Sigmoid colon (tissue), 7 donors: ENCODE data around the gene KCTD17. TPM values are rescaled to one million over a fixed set of nuclear protein-coding genes. Genes with fewer than 3 reads are reported as not detected.

Experiments
- DNase-seq: peaks from one replicate; pipeline ENCODE4 v3.0.0-alpha.2; 2019
- H3K27ac ChIP-seq, 4 donors: fragments of 200-600 bp; sonication (generic); one replicate each; pipeline ENCODE4 v1.5.1; 2016 to 2019; ENCODE audit warnings: mild to moderate bottlenecking in 1 of 4
- H3K27me3 ChIP-seq, 3 donors: fragments of 200-600 bp; sonication (generic); one replicate each; pipeline ENCODE4 v1.5.1; 2019; ENCODE audit warnings: mild to moderate bottlenecking in 1 of 3
- H3K36me3 ChIP-seq, 4 donors: fragments of 200-600 bp; sonication (generic); one replicate each; pipeline ENCODE4 v1.5.1; 2016 to 2019
- H3K4me1 ChIP-seq, 4 donors: fragments of 200-600 bp; sonication (generic); one replicate each; pipeline ENCODE4 v1.5.1; 2017 to 2019
- H3K4me3 ChIP-seq, 4 donors: fragments of 200-600 bp; sonication (generic); one replicate each; pipeline ENCODE4 v1.5.1; 2017 to 2019; ENCODE audit warnings: mild to moderate bottlenecking in 2 of 4, moderate library complexity in 1 of 4
- H3K9me3 ChIP-seq, 4 donors: fragments of 200-600 bp in 3 of 4; sonication (generic) in 3 of 4; one replicate each; pipeline versions ENCODE4 v1.5.1 to v1.6.1; 2013 to 2019
- CTCF ChIP-seq, 4 experiments: fragments of 450-650 bp in 3 of 4; fragments of 200-600 bp in 1 of 4; IDR thresholded peaks; one replicate each; pipeline ENCODE4 v1.5.1; 2016 to 2019; ENCODE audit warnings: antibody characterized with exemption in 4 of 4, mild to moderate bottlenecking in 3 of 4, moderate library complexity in 2 of 4
- EP300 ChIP-seq, 4 donors: sonication (generic); formaldehyde crosslinking; IDR thresholded peaks; one replicate each; pipeline ENCODE4 v1.6.1; 2017; ENCODE audit warnings: antibody characterized with exemption in 4 of 4
- POLR2A ChIP-seq, 2 donors: fragments of 450-650 bp; IDR thresholded peaks; one replicate each; pipeline ENCODE4 v1.6.1; 2016; ENCODE audit warnings: antibody characterized with exemption in 2 of 2, mild to moderate bottlenecking in 2 of 2, moderate library complexity in 2 of 2
- POLR2AphosphoS5 ChIP-seq, 4 donors: sonication (generic); formaldehyde crosslinking; IDR thresholded peaks; one replicate each; pipeline ENCODE4 v1.6.1; 2017; ENCODE audit warnings: antibody characterized with exemption in 4 of 4
- WGBS, 2 donors: extraction: QIAGEN DNeasy Blood & Tissue Kit; methylation state at CpG; one replicate each; pipeline ENCODE4 v1.1.7; 2013; 5-methylcytosine and 5-hydroxymethylcytosine counted together
- intact Hi-C: fragments of 100-400 bp; cut with DNase I; formaldehyde crosslinking; loops from one replicate; pipeline ENCODE4 v1.15.1; 2023
- polyA plus RNA-seq, 3 donors: library from polyadenylated mRNA; stranded (reverse); fragments of 200-250 nt; gene quantifications; one replicate each; pipeline ENCODE4 v1.2.3, GENCODE V29; 2013
- total RNA-seq, 4 donors: library from RNA; depleted of rRNA; stranded (reverse); fragments of >200 nt; gene quantifications; one replicate each; pipeline ENCODE4 v1.1.0, GENCODE V29; 2016
- donor health status: healthy with polysubstance abuse.
- donor health status: Bipolar disorder and iron deficiency.
- donor health status: healthy.

Gene KCTD17
- total and polyA plus RNA-seq, 7 donors: 17.8 to 55.5 (median 30.1) TPM

DNA sequence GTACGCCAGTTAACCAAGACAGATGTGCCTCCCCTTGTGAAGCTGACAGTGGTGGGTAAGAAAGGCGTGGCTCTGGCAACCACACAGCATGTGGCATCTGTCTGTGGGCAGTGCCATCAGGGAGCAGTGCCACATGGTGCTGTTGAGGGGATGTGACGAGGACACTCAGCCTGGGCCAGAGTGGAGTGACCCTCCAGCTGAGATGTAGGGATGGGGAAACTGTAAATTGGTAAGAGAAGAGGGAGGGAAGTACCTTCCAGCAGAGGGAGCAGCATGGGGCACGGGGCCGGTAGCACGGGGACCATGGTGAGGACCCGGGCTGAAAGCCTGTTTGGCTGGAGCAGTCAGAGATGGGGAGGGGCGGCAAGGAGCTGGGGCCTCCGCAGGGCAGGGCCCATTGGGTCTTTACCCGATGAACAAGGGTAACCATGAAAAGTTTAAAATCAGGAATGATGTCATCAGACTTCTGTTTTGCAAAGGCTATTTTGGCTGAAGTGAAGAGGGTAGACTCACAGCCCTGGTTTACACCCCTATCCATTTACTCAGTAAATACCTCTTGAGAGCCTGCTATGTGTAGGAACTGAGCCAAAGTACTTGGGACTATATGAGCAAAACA, 47.5 kb downstream of the KCTD17 start:
- no peak overlapping the region for H3K27ac ChIP-seq
- peaks cover 0 to 44% (median 17%) of the 10 kb centered on the region in 3 donors for H3K27me3 ChIP-seq
- intact Hi-C loops: no loop called here
- TF ChIP-seq CTCF (IDR thresholded peaks at IDR 0.05) (no peak), POLR2A (IDR thresholded peaks at IDR 0.05) (no peak), EP300 (IDR thresholded peaks at IDR 0.05) (no peak), POLR2AphosphoS5 (IDR thresholded peaks at IDR 0.05) (no peak)
- no peak overlapping the region for H3K4me3 ChIP-seq
- no peak for DNase-seq
- 62 to 74% methylated on average over 10 of the region's 10 CpGs for WGBS, 2 donors
- no peaks in the 10 kb centered on the region for H3K9me3 ChIP-seq
- no peaks in the 10 kb centered on the region for H3K36me3 ChIP-seq
- H3K4me1 ChIP-seq: no peaks in the 10 kb centered on the region

GRCh38 chr22:37100589-37101127, 49.1 kb downstream of the KCTD17 start:
- Histone ChIP-seq H3K27ac (no peak overlapping the region), H3K9me3 (no peaks in the 10 kb centered on the region), H3K4me1 (no peaks in the 10 kb centered on the region), H3K27me3 (peaks cover 0 to 46% (median 17%) of the 10 kb centered on the region in 3 donors), H3K36me3 (no peaks in the 10 kb centered on the region), H3K4me3 (no peak overlapping the region)
- intact Hi-C loops: no loop called here
- WGBS, 2 donors: 18 to 56% methylated on average over 8 of the region's 8 CpGs
- TF ChIP-seq EP300 (IDR thresholded peaks at IDR 0.05): no peak
- no peak for TF ChIP-seq POLR2A (IDR thresholded peaks at IDR 0.05)
- TF ChIP-seq CTCF (IDR thresholded peaks at IDR 0.05): no peak
- no peak for TF ChIP-seq POLR2AphosphoS5 (IDR thresholded peaks at IDR 0.05)
- no peak for DNase-seq

- 60 to 75% methylated on average over 10 of the region's 10 CpGs for WGBS, 2 donors
- no peaks in the 10 kb centered on the region for H3K4me1 ChIP-seq
- H3K27me3 ChIP-seq: peaks cover 0 to 38% (median 10%) of the 10 kb centered on the region in 3 donors
- no peaks in the 10 kb centered on the region for H3K9me3 ChIP-seq
- no peak for DNase-seq
- H3K36me3 ChIP-seq: no peaks in the 10 kb centered on the region
- H3K27ac ChIP-seq: no peak overlapping the region
- intact Hi-C loops: no loop called here
- no peak overlapping the region for H3K4me3 ChIP-seq
- TF ChIP-seq CTCF (IDR thresholded peaks at IDR 0.05) (no peak), EP300 (IDR thresholded peaks at IDR 0.05) (no peak), POLR2A (IDR thresholded peaks at IDR 0.05) (no peak), POLR2AphosphoS5 (IDR thresholded peaks at IDR 0.05) (no peak)
Observed at GRCh38 chr22:37101311-37102066, 49.9 kb downstream of the KCTD17 start.

- H3K36me3 ChIP-seq: no peaks in the 10 kb centered on the region
- 77 to 82% methylated on average over 18 of the region's 18 CpGs for WGBS, 2 donors
- H3K27ac ChIP-seq: no peak overlapping the region
- peaks cover 0 to 33% (median 0%) of the 10 kb centered on the region in 3 donors for H3K27me3 ChIP-seq
- H3K9me3 ChIP-seq: no peaks in the 10 kb centered on the region
- TF ChIP-seq POLR2AphosphoS5 (IDR thresholded peaks at IDR 0.05): no peak
- no peak for TF ChIP-seq CTCF (IDR thresholded peaks at IDR 0.05)
- TF ChIP-seq POLR2A (IDR thresholded peaks at IDR 0.05): no peak
- TF ChIP-seq EP300 (IDR thresholded peaks at IDR 0.05): no peak
- intact Hi-C loops: no loop called here
- no peaks in the 10 kb centered on the region for H3K4me1 ChIP-seq
- H3K4me3 ChIP-seq: no peak overlapping the region
- DNase-seq: no peak
Observed at GRCh38 chr22:37103151-37103550, 51.6 kb downstream of the KCTD17 start.
